Lower leg skin (tissue), 3 donors: ENCODE results near the gene IMMP2L.

Experiments used
- POLR2A ChIP-seq, 2 donors: fragments of 450-650 bp; IDR thresholded peaks; one replicate each; pipeline ENCODE4 v1.6.1; 2016 to 2017; ENCODE audit warnings: antibody characterized with exemption in 2 of 2, mild to moderate bottlenecking in 1 of 2, moderate library complexity in 1 of 2
- TF ChIP-seq, protein P1 (sequence below), 3 donors: fragments of 450-650 bp; IDR thresholded peaks; one replicate each; pipeline ENCODE4 v1.5.1; 2016; ENCODE audit warnings: antibody characterized with exemption in 3 of 3, mild to moderate bottlenecking in 3 of 3, moderate library complexity in 2 of 3

GRCh38 chr7:111093496-111093895 is 468.8 kb downstream of the IMMP2L start:
- TF ChIP-seq POLR2A (IDR thresholded peaks at IDR 0.05): no peak
- TF ChIP-seq, protein P1, sequence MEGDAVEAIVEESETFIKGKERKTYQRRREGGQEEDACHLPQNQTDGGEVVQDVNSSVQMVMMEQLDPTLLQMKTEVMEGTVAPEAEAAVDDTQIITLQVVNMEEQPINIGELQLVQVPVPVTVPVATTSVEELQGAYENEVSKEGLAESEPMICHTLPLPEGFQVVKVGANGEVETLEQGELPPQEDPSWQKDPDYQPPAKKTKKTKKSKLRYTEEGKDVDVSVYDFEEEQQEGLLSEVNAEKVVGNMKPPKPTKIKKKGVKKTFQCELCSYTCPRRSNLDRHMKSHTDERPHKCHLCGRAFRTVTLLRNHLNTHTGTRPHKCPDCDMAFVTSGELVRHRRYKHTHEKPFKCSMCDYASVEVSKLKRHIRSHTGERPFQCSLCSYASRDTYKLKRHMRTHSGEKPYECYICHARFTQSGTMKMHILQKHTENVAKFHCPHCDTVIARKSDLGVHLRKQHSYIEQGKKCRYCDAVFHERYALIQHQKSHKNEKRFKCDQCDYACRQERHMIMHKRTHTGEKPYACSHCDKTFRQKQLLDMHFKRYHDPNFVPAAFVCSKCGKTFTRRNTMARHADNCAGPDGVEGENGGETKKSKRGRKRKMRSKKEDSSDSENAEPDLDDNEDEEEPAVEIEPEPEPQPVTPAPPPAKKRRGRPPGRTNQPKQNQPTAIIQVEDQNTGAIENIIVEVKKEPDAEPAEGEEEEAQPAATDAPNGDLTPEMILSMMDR (IDR thresholded peaks at IDR 0.05): no peak
